HCT116 (cell line): ENCODE results near the gene PPP1R12C.

Experiments used
- EZH2 ChIP-seq: fragments of 200-600 bp; sonication (generic); IDR thresholded peaks from 2 replicates; pipeline ENCODE4 v1.6.1; 2017; ENCODE audit warnings: antibody characterized with exemption, mixed run types
- EZH2phosphoT487 ChIP-seq: fragments of 200-600 bp; IDR thresholded peaks from 2 replicates; pipeline ENCODE4 v1.6.1; 2018; ENCODE audit warnings: antibody characterized with exemption, borderline replicate concordance
- POLR2A ChIP-seq: IDR thresholded peaks from 2 replicates; pipeline ENCODE4 v1.7.0; 2011; ENCODE audit warnings: borderline replicate concordance; ENCODE audit not compliant: insufficient read depth, insufficient read length; ENCODE audit errors: extremely low read depth
- POLR2AphosphoS5 ChIP-seq: IDR thresholded peaks from 2 replicates; pipeline ENCODE4 v1.6.1; 2011; ENCODE audit warnings: mild to moderate bottlenecking, low read depth, low read length, moderate library complexity
- RAD21 ChIP-seq: IDR thresholded peaks from 2 replicates; pipeline ENCODE4 v1.6.1; 2012; ENCODE audit warnings: low read depth, mild to moderate bottlenecking
- YY1 ChIP-seq: IDR thresholded peaks from 2 replicates; pipeline ENCODE4 v1.6.1; 2011; ENCODE audit warnings: low read length, low read depth, moderate library complexity, mild to moderate bottlenecking; ENCODE audit not compliant: insufficient replicate concordance; ENCODE audit errors: extremely low read depth
- ZNF274 ChIP-seq: fragments of 200-500 bp; sonication (Bioruptor generic); IDR thresholded peaks from 2 replicates; pipeline ENCODE4 v1.6.1; 2014; ENCODE audit warnings: mild to moderate bottlenecking, low read depth, low read length, inconsistent platforms
- TF ChIP-seq, protein P1 (sequence below), 3 experiments: fragments of 200-600 bp in 1 of 3; sonication (generic) in 1 of 3; IDR thresholded peaks in 2 of 3; conservative IDR thresholded peaks in 1 of 3; 2 replicates each; pipeline ENCODE4 v1.5.1; 2012 to 2017; ENCODE audit warnings: low read depth in 2 of 3, low read length in 2 of 3, antibody characterized with exemption in 1 of 3, borderline replicate concordance in 1 of 3, control low read depth in 1 of 3, mild to moderate bottlenecking in 1 of 3, mixed read lengths in 1 of 3, mixed run types in 1 of 3, moderate library complexity in 1 of 3; ENCODE audit not compliant: insufficient read depth in 1 of 3
- TF ChIP-seq, protein P2 (sequence below): IDR thresholded peaks from 2 replicates; pipeline ENCODE4 v1.6.1; 2012

DNA sequence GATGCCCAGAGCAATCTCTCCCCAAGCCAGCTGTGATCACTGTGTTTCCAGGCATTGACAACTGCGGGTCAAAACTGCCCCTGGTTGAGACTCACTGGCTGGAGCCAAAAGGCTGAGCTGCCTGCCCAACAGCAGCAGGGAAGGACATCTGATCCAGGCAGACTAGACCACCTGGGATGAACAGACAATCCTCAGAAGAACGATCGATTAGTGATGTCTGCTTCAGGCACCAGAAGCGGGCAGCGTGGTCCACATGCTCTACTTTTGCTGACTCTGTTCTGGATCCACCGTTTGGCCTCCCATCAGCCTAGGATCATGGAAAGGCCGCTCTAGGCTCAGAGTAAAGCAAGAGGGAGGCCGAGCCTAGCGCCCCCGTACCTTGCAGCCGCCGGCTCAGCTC is 69.5 kb downstream of the PPP1R12C start:
- TF ChIP-seq, protein P1, sequence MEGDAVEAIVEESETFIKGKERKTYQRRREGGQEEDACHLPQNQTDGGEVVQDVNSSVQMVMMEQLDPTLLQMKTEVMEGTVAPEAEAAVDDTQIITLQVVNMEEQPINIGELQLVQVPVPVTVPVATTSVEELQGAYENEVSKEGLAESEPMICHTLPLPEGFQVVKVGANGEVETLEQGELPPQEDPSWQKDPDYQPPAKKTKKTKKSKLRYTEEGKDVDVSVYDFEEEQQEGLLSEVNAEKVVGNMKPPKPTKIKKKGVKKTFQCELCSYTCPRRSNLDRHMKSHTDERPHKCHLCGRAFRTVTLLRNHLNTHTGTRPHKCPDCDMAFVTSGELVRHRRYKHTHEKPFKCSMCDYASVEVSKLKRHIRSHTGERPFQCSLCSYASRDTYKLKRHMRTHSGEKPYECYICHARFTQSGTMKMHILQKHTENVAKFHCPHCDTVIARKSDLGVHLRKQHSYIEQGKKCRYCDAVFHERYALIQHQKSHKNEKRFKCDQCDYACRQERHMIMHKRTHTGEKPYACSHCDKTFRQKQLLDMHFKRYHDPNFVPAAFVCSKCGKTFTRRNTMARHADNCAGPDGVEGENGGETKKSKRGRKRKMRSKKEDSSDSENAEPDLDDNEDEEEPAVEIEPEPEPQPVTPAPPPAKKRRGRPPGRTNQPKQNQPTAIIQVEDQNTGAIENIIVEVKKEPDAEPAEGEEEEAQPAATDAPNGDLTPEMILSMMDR (IDR thresholded peaks at IDR 0.05 in 2 of 3, conservative IDR thresholded peaks at IDR 0.05 in 1 of 3; ENCODE audit: borderline replicate concordance in 1 of 3, insufficient read depth in 1 of 3, low read depth in 2 of 3, low read length in 2 of 3): no peak
- TF ChIP-seq, protein P2, sequence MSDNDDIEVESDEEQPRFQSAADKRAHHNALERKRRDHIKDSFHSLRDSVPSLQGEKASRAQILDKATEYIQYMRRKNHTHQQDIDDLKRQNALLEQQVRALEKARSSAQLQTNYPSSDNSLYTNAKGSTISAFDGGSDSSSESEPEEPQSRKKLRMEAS: no peak
- no peak for TF ChIP-seq POLR2A
- no peak for TF ChIP-seq POLR2AphosphoS5
- no peak for TF ChIP-seq RAD21
- no peak for TF ChIP-seq EZH2
- TF ChIP-seq ZNF274: no peak
- no peak for TF ChIP-seq YY1
- no peak for TF ChIP-seq EZH2phosphoT487
